ENCODE results near the gene QDPR.

- TF ChIP-seq, protein P1, sequence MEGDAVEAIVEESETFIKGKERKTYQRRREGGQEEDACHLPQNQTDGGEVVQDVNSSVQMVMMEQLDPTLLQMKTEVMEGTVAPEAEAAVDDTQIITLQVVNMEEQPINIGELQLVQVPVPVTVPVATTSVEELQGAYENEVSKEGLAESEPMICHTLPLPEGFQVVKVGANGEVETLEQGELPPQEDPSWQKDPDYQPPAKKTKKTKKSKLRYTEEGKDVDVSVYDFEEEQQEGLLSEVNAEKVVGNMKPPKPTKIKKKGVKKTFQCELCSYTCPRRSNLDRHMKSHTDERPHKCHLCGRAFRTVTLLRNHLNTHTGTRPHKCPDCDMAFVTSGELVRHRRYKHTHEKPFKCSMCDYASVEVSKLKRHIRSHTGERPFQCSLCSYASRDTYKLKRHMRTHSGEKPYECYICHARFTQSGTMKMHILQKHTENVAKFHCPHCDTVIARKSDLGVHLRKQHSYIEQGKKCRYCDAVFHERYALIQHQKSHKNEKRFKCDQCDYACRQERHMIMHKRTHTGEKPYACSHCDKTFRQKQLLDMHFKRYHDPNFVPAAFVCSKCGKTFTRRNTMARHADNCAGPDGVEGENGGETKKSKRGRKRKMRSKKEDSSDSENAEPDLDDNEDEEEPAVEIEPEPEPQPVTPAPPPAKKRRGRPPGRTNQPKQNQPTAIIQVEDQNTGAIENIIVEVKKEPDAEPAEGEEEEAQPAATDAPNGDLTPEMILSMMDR (IDR thresholded peaks at IDR 0.05; ENCODE audit: insufficient read depth, low read length, poor library complexity, severe bottlenecking), result no peak
- TF ChIP-seq EZH2phosphoT487 (conservative IDR thresholded peaks at IDR 0.05; ENCODE audit: low read length), result no peak
Observed at GRCh38 chr4:17476853-17477252, 35.0 kb downstream of the QDPR start.
